Epidermal melanocyte (primary cell): ENCODE data around the gene SYCN.
"Not testable (repeated sequence)": the region's sequence is repeated elsewhere in the genome, so short reads cannot be mapped to it uniquely, and the experiment has no call there.

Experiments
- DNase-seq: peaks from one replicate; pipeline ENCODE4 v3.0.0; 2011; ENCODE audit warnings: low spot score; ENCODE audit not compliant: insufficient read length

SYCN gene

GRCh38 chr19:39203372-39204341 lies at the start of gene SYCN:
TSS of gene SYCN (minus strand) at chr19:39204263. CDS start at chr19:39204254, 9 bp downstream.
- no peak for DNase-seq

- DNase-seq: no peak
Observed at GRCh38 chr19:39253374-39254149, 49.5 kb upstream of the SYCN start.

- DNase-seq: no peak
Observed at GRCh38 chr19:39252458-39252857, 48.4 kb upstream of the SYCN start.

DNA sequence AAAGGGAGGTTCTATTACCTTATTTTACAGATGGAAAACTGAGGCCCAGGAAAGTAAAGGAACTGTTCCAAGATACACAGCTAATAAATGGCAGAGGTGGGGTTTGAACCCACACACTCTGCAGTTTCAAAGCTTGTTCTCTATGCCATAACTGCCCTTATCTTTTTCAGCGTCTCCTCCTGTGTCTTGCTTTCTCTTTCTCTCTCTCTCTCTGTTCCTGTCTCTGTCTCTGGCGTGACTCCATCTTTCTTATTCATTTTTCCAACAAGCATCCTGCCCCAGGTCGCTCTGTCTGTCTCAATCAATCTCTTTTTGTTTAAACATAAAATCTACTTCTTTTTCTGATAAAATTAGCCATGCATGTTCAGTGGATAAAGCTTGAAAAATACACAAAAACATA lies 47.8 kb upstream of the SYCN start:
- DNase-seq: no peak

- DNase-seq: no peak
Observed at GRCh38 chr19:39251081-39251480, 47.0 kb upstream of the SYCN start.

DNA sequence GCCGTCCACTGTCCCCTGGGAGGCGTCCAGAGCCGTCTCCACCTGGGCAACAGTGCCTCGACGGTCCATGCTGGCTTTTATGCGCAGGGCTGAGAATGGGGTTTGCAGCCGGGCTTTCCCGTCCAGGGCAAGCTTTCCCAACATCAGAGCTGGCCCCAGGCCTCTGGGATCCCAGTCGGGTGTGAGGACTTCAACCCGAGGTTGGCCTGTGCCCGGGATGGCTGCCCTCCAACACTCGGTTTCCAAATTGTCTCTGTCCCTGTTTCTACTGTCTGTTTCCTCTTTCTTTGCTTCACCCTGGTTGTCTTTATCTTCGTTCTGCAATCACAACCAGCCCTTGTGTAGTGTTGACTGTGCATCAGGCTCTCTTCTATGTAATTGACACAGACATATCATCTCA lies 44.7 kb upstream of the SYCN start, which contains the start of gene IFNL4:
IFNL4 (minus strand) TSS at position 51 of the 400 bp plus-strand sequence.
- no peak for DNase-seq

DNA sequence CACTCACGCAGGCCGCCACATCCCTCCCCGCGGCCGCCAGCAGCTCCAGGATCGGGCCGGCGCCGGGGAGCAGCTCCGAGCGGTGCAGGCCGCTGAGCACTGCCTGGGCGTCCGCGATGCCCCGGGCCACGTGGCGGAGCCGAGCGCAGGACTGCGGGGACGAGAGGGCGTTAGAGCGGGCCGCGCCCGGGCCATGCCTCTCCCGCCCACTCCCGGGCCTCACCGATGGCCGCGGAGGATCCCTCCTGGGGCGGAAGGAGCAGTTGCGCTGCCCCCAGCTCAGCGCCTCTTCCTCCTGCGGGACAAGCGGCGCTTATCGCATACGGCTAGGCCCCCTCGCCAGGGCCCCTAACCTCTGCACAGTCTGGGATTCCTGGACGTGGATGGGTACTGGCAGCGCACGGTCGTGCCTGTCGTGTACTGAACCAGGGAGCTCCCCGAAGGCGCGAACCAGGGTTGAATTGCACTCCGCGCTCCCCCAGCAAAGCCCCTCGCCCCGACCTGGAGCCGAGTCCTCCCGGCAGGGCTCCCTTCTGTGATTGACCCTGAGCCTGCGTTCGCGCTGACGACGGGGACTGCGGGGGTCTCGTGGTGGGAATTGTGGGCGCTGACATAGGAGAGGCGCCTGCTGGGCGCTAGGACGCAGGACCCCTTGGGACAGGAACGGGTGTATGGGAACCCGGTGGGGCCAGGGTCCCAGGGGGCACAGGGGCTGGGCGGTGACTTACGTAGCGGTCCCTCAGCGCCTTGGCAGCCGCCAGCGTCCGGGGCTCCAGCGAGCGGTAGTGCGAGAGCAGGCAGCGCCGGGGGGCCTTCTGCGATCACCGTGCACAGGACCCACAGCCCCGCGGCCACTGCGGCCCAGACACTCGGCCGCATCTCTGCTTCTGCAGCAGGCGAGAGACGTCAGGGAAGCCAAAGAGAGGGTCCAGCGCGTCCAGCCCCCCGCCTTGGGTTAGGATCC lies 43.9 kb upstream of the SYCN start:
- no peak for DNase-seq

DNA sequence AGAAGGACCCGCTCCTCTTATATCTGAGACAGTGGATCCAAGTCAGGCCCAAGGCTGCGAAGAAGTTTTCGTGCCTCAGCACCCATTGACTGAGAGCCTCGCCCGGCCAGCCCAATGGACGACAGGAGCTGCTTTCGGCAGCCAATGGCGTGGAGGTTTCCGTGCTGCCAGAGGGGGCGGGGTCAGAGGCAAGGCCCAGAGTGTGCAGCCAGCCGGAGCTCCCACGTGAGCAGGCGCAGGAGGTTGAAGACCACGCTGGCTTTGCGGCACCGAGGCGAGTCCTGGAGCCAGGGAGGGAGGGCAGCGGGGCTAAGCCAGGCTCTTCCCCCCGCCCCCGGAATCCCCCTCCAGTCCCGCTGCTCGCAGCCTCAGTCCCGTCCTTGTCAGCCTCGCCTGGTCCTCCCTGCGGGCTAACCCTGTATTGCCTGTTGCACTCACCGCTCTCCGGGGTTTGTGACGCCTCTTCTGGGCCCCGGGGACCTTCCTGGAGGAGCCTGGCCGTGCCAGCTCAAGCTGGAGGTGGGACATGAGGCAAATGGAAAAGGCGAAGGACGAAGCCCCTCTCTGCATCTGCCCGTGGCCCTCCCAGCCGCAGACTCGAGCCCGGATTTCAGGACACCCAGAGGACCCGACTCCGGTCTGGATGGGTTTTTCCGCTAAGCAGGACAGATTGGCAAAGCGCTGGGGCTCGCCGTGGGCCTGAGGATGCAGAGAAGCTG lies 43.0 kb upstream of the SYCN start:
- DNase-seq: no peak

DNA sequence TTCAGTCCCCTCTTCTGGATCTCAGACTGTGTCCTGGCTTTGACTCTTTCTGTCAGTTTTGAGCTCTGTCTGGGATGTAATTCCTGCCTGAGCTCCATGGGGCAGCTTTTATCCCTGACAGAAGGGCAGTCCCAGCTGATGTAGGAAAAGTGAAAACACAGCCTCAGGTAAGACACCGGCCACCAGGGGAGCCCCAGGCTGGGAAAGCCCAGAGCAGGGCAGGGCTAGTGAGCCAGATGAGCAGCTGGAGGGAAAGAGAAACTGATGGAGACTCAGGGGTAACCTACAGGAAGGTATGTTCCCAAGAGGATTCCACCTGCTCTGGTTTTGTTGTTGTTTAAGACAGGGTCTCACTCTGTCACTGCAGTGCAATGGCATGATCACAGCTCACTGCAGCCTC lies 41.1 kb upstream of the SYCN start:
- DNase-seq: not testable (repeated sequence)

DNA sequence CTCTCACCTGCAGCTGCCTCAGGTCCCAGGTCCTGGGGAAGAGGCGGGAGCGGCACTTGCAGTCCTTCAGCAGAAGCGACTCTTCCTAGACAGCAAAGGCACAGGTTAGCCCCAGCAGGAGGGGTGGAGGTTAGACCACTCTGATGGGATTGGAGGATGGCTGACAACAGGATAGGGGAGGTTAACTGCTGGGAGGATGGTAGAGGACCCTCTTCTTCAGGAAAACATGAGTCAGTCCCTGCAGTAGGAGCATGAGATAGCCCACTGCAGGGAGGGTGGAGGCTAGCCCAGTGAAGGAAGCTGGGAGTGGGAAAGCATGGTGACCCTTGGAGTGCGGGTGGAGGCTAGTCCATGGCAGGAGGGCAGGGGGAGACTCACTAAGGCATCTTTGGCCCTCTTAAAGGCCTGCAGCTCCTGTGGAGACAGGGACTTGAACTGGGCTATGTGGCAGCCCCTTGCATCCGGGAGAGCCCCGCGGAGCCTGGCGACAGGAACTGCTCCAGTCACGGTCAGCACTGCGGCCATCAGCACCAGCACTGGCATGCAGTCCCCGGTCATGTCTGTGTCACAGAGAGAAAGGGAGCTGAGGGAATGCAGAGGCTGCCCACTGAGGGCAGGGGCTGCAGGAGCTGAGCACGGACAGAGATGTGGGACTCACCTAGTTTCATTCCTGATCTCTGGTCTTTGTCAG lies 40.5 kb upstream of the SYCN start, which contains the start of gene IFNL3:
IFNL3 (minus strand) TSS at position 597 of the 691 bp plus-strand sequence; CDS start at position 558, 39 bp downstream.
- DNase-seq: not testable (repeated sequence)

GRCh38 chr19:39243741-39244140 lies 39.7 kb upstream of the SYCN start:
- DNase-seq: not testable (repeated sequence)

- no peak for DNase-seq
Observed at GRCh38 chr19:39240421-39240820, 36.4 kb upstream of the SYCN start.

DNA sequence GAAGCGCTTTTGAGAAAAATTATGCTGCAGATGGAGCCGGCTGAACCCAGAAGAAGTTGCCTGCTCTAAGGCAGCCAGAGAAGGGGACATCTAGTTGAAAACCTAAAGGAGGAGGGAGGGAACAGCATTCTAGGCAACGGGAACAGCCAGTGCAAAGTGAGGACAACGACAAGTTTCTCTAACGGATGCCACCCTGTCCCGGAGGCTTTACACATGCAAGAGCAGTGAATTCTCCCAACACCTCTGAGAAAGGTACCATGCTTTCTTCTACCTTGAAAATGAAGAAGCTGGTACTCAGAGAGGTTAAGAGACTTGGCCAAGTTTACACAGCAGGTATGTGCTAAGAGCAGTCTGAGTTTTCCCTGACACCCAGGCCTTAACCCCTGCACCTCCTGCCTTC lies 34.9 kb upstream of the SYCN start:
- no peak for DNase-seq

- DNase-seq: no peak
Observed at GRCh38 chr19:39238209-39238608, 34.1 kb upstream of the SYCN start.

DNA sequence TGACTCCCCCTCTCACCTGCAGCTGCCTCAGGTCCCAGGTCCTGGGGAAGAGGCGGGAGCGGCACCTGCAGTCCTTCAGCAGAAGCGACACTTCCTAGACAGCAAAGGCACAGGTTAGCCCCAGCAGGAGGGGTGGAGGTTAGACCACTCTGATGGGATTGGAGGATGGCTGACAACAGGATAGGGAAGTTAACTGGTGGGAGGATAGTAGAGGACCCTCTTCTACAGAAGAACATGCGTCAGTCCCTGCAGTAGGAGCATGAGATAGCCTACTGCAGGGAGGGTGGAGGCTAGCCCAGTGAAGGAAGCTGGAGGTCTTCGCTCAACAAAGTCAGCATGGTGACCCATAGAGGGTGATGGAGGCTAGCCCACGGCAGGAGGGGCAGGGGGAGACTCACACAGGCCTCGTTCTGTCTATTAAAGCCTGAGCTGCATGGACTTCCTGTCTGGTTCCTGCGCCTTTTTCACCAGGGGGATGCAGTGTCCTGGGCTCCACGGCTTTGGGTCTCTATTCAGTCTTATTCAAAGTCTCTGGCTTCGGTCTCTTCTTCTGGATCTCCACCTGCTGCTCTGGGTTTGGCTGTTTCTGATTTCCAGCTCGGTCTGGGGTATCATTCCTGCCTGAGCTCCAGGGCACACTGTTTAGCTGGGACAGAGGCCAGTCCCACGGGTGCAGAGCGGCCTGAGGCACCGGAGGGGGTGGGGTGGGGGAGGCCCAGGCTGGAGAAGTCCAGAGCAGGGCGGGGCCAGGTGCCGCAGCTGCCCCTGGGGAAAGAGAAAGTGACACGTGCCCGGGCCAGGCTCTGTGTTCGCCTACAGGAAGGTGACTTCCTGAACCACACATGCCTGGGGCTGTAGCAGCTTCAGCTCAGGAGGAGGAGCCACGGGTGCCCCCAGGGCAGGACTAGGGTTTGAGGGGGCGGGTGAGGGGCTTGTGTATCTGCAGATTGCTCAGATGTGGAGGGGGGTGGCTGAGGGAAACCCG lies 33.4 kb upstream of the SYCN start:
- DNase-seq: no peak

DNA sequence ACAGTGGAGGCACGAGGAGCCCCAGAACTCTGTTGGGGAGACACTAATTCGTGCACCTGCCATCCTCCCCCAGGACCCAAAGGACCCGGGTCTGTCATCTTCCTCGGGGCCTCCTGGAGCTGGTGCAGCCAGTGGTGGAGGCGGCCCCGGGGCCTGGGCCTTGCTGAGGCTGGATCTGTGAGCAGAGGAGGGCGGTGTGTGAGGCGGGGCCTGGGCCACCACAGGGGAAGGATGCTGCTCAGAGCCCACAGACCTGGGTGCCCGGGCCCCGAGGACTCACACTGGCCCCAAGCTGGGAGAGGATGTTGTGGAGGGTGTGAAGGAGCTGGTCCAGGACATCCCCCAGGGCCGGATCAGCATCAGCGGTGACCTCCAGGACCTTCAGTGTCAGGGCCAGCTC lies 32.5 kb upstream of the SYCN start:
- DNase-seq: no peak

- no peak for DNase-seq
Observed at GRCh38 chr19:39232708-39233107, 28.6 kb upstream of the SYCN start.

GRCh38 chr19:39230096-39230764 lies 26.2 kb upstream of the SYCN start:
- DNase-seq: no peak
